NCI-H69 (cell line): Measurements from ENCODE around the gene STMND1.
"Not testable (repeated sequence)": the region's sequence is repeated elsewhere in the genome, so short reads cannot be mapped to it uniquely, and the experiment has no call there.

Source experiments
- DNase-seq: peaks from one replicate; lab custom pipeline; 2025; lab: John Stamatoyannopoulos, UW

The STMND1 gene

GRCh38 chr6:17101422-17102257, at the start of gene STMND1:
Gene STMND1, plus strand, starts transcription at chr6:17102050. Its CDS starts 208 bp downstream, at chr6:17102258.
- DNase-seq: peak; percentile 92

- no peak for DNase-seq
These were observed 47.2 kb upstream of the STMND1 start for GRCh38 chr6:17054647-17055046.

- no peak for DNase-seq
These were observed 44.5 kb upstream of the STMND1 start for GRCh38 chr6:17057322-17057721.

- DNase-seq: no peak
These were observed 43.3 kb upstream of the STMND1 start for GRCh38 chr6:17058550-17058949.

DNA sequence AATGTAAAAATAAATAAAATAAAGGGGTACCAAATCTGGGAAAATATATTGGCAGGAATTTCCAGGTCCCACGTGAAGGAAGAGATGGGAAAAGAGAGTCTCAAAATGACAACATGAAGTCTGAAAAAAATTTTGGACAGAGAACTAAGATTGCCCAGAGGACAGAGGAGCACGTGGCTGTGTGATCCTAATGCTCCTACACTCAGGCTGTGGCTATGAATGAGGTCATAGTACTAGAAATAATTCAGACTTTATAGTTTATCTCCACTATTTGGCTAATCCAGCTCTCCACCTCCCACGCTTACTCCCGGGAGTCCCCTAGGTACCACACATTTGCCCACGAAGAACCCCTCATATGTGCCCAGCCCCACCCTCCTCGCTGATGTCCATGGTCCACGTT, 42.8 kb upstream of the STMND1 start:
- DNase-seq: no peak

DNA sequence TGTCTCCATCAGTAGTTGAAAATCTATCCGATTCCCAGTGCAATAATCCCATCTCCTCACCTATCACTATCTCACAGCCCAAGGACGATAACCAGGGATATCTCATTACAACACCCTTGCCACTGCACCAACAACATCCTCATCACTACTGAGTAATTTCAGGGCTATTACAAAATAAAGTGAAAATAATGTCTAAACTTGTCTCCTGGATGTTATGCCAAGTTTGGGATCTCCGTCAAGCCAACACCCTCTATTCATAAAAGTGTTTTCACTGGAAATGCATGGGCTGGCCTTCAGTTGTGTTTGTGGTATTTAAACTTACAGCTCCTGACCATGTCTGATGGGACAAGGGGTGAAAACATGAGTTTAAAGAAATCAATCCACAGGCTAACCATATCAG, 42.0 kb upstream of the STMND1 start:
- no peak for DNase-seq

- DNase-seq: no peak
These were observed 40.8 kb upstream of the STMND1 start for GRCh38 chr6:17061097-17061496.

DNA sequence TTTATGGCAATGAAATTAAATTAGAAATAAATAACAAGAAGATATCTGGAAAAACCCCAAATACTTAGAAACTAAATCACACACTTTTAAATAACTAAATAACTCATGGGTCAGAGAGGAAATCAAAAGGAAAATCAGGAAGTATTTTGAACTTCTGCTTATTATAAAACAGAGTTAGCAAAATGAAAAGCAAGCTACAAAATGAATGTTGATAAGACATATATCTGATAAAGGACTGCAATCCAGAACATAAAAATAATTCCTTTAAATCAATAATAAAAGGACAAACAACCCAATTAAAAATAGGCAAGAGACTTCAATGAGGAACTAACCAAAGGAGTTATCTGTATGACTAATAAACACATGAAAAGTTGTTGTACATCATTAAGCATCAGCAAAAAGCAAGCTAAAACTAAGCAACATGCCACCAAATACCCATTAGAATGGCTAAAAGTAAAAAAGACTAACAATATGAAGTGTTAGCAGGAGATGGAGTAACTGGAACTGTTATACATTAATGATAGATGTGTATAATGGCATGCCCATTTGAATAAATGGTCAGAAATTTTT, 38.9 kb upstream of the STMND1 start:
- no peak for DNase-seq

- no peak for DNase-seq
These were observed 36.9 kb upstream of the STMND1 start for GRCh38 chr6:17064975-17065374.

DNA sequence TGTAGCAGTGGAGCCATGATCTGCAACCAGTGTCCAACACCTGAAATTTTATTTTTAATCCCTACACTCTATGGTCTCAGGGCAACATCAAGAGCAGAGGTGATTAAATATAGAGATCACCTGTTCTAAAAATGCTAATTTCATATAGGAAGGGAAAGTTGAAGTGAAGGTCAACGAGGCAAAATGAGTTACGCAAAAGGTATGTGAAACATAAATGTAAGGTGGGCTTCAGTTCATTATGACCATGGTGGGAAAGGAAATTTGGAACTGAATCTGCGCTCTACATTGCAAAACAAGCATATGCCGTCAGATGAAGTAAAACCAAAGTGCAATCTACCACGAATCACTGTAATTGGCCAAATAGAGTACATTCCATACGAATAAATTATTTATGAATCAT, 35.2 kb upstream of the STMND1 start:
- no peak for DNase-seq

- not testable (repeated sequence) for DNase-seq
These were observed 32.9 kb upstream of the STMND1 start for GRCh38 chr6:17068972-17069371.

DNA sequence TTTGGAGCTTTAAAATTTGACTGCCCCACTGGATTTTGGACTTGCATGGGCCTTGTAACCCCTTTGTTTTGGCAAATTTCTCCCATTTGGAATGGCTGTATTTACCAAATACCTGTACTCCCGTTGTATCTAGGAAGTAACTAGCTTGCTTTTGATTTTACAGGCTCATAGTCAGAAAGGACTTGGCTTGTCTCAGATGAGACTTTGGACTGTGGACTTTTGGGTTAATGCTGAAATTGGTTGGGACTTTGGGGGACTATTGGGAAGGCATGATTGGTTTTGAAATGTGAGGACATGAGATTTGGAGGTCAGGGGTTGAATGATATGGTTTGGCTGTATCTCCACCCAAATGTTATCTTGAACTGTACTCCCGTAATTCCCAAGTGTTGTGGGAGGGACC, 31.4 kb upstream of the STMND1 start:
- DNase-seq: not testable (repeated sequence)

DNA sequence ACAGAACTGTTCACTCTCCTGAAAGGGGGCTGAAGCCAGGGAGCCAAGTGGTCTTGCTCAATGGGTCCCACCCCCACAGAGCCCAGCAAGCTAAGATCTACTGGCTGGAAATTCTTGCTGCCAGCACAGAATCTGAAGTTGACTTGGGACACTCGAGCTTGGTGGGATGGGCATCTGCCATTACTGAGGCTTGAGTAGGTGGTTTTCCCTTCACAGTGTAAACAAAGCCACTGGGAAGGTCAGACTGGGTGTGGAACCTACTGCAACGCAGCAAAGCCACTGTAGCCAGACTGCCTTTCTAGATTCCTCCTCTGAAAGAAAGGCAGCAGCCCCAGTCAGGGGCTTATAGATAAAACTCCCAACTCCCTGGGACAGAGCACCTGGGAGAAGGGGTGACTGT, 28.3 kb upstream of the STMND1 start:
- DNase-seq: not testable (repeated sequence)

- no peak for DNase-seq
These were observed 20.6 kb upstream of the STMND1 start for GRCh38 chr6:17081273-17081672.

DNA sequence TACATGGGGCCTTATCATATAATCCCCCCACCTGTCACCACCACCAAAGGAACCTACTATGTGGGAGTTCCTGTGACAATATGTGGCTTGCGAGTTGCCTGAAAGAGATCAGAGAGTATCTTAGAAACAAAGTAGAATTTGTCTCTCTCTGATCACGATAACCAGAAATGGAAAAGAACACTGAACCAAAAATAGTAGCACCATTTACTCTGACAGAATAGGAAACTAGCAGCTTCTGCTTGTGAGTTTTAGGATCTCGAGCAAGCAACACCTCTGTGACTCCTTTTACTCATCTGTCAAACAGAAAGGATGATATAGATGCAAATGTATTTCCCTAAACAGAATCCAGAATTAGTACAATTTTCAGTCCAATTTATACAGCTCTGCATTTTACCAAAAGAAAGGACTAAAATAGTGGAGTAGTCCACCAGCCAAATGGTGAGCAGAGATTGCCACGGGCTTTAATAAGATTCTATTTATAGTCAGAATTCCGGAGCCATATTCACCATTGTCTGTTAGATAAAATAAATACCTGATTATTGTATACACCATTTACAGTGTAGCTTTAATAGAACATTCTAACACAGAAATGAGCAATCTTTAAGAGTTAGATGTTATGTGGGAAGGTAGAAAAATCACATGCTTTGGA, 19.9 kb upstream of the STMND1 start:
- DNase-seq: no peak

DNA sequence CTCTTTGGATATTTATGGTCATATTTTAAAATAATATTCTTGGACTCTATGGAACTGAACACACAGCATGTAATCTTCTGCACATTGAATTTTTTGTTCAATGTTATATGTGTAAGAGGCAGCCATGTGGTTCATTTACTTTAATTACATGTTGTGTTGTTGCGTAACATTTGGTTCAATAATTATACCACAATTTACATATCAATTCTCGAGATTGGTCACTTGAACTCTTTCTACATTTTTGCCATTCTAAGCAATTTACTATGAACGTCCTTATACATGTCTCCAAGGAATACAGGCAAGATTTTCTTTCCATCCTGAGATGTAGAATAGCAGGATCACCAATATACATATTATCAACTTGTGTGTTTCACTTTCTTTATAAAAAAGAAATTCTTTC, 18.5 kb upstream of the STMND1 start:
- peak; percentile 58 for DNase-seq

- peak; percentile 90 for DNase-seq
These were observed 15.4 kb upstream of the STMND1 start for GRCh38 chr6:17086469-17086868.

DNA sequence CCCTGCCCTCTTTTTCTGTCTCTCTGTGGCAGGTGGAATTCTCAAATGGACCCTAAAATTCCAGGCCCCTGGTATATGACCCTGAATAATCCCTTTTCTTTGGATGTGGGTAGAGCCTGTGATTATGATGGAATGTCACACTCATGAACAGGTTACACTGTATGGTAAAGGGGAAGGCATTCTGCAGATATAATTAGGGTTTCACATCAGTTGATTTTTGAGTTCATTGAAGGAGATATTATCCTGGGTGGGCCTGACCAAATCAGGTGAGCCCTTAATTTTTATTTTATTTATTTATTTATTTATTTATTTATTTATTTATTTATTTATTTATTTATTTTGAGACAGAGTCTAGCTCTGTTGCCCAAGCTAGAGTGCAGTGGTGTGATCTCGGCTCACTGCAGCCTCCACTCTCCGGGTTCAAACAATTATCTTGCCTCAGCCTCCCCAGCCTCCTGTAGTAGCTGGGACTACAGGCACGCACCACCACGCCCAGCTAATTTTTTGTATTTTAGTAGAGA, 13.7 kb upstream of the STMND1 start:
- no peak for DNase-seq

- no peak for DNase-seq
These were observed 10.7 kb upstream of the STMND1 start for GRCh38 chr6:17091122-17091521.

GRCh38 chr6:17093686-17094085, 8.2 kb upstream of the STMND1 start:
- peak; percentile 76 for DNase-seq

DNA sequence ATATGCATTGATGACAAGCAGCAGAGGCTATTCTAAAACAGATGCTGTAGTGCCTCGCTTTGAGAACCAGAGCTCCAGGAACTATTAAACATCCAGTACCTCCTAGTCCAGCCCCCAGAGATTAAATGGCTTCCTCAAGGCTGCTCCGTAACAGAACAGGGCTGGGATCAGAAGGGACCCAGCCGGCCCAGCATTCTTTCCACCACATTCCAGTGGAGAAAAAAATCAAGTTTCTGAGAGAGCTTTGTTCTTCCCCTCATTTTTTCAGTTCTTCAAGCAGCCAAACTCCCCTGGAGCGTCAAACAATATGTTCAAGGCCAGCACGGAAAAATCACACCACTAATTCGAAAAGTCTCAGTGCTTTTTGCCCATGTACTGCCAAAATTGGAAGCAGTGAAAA, 5.8 kb upstream of the STMND1 start:
- no peak for DNase-seq

DNA sequence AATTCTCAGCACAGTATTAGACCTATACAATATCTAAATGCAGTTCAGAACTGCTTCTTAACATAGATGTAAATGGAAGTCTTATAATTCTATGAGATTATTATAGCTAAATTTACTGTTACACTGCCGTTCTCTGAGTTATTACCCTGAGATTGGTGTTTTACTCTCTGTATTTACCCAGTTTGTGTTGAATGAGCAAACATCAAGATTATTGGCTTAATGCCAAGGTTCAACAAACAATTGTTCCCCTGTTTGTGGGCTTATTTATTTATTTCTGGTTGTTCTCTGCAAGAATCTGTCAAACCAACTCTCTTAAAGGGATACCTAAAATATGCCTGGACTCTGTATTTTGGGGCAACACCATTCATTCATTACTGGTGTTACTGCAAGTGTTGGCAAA, 5.2 kb upstream of the STMND1 start:
- peak; percentile 77 for DNase-seq

GRCh38 chr6:17097982-17098381, 3.9 kb upstream of the STMND1 start:
- DNase-seq: no peak
